ENCODE data around the gene TUBB2B.
"Not testable (repeated sequence)": the region's sequence is repeated elsewhere in the genome, so short reads cannot be mapped to it uniquely, and the experiment has no call there.

DNA sequence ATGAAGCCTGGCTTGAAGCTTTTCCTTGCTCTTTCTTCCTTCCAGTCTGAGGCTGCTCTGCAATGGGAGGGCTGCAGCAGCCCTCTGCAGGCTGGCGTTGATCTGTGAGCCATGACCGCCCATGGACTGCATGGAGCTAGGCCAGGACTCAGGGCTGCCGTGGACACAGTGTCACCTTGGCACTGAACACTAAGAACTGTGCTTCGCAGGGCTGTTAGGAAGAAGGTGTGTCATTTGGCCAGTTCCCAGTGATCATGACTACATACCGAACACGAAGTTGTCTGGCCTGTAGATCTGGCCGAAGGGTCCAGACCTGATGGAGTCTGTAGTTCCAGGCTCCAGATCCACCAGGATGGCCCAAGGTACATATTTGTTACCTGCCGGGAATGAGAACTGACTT lies 48.8 kb downstream of the TUBB2B start:
- TF ChIP-seq CTCF (conservative IDR thresholded peaks at IDR 0.05 in 1 of 2, IDR thresholded peaks at IDR 0.05 in 1 of 2; ENCODE audit: low read depth in 1 of 2, low read length in 2 of 2); EZH2 (IDR thresholded peaks at IDR 0.05; ENCODE audit: low read length, missing control alignments): not testable (repeated sequence)
